GM18517 (cell line): ENCODE measurements around the gene AKR1C8.
"Not testable (repeated sequence)": the region's sequence is repeated elsewhere in the genome, so short reads cannot be mapped to it uniquely, and the experiment has no call there.

Experiments
- ATAC-seq: cut with Tn5 transposase; IDR thresholded peaks from one replicate; pipeline ENCODE4 v1.9.1; 2021; ENCODE audit warnings: mild to moderate bottlenecking, moderate library complexity; ENCODE audit not compliant: unreplicated experiment

AKR1C8 gene

DNA sequence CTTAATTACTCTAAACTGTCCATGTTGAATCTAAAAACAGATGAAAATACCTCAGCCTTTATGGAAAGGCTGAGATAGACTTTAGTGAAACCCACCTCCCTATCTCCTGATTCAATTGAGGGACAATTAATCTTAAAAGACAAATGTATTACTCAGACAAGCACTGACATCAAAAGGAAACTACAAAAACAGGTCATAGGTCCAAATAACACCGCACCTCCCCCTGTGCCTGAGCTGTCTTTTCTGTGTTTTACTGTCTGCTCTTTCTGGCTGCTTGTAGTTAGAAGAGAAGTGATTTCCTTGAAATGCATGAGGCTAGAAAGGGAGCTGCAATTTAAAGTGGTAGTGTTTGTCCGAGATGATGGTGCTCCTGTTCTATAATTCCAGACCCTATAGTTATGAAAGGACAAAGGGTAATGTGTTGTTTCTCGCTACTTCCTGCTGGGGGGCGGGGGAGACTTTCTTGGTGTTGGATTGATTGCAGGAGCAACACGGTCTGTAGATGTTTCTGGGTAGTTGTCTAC, 16.0 kb downstream of the AKR1C8 start:
- ATAC-seq: no peak

DNA sequence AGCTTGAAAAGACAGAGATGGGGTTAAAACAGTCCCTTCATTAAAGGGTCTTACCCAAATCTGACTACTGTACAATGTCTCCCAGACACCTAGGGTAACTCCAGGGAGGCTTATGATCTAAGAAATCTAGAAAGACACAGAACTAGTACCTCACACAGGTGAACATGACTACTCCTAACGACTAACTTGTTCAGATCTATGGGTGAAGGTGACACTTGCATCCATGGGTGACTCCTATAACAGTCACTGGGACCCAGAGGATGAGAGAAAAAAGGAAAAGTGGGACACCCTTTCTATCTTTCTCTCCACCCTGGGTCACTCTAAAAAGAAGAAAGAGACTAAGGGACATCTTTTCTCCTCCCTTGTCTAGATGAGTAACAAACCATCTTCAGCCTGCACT, 19.2 kb downstream of the AKR1C8 start:
- no peak for ATAC-seq

DNA sequence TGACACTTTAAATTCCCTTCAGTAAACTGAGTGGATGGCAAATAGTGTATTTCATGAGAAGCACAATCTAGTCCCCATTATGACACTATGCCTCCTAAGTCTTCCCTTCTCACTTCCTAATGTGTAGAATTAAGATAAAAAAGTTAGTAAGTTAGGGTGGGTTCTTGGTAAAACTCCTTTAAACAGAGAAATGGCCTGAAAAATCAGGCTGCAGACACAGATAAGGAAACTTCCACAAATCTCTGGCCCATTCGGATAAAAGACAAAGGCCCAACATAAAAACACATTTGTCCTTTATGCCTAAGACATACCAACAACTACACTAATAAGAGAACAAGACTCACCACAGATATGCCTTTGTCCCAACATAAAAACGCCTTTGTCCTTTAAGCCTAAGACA, 21.5 kb downstream of the AKR1C8 start:
- no peak for ATAC-seq

DNA sequence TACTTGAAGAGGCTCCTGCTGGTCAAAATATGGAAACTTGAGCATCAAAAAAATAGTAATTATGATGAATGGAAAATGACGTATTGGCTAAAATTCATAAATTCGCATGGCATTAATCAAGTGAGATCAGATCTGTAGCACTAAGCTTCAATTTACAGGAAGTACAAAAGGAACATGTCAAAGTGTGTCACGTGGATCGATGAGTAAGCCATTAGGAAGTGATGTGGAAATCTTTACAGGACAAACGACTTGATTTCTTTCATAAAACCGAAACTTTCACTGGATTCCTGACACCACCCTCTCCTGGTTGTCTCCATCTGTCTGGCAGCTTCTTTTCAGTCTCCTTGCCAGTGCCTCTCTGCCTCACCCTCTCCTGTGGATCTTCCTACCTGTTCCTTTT, 25.8 kb downstream of the AKR1C8 start:
- ATAC-seq: no peak

DNA sequence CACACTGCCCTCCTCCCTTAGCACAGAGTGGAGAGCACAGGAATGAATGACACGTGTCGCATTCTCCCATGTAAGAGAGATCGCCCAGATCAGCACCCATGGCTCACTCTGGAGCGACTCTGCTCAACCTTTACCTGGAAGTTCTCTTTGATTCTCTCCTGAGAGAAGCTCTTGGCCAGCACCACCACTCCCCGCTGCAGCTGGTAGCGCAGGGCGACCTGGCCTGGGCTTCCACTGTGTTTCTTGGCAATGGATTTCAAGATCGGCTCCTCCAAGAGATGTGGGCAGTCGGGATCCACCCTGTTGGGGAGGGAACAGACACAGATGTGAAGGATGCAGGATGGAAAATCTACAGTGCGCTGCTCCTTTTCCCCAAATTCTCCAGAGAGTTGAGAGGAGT, 27.4 kb downstream of the AKR1C8 start:
- ATAC-seq: no peak

DNA sequence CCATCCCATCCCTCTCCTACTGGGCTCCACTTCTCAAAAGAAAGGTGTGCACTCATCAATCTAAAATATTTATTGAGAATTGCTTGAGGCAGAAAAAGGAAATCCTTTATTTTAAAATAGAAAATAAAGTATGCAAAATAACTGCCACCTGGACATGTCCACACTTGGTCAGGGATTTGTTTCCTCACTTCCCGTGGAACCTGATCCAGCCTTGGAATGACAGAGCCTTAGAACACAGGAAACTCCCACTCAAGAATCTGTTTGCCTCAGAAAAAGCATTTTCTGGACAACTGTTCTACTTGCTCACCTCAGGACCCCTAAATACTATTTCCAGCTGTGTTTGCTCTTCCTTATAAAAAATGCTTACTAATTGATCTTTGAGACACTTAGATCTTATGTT, 29.0 kb downstream of the AKR1C8 start:
- ATAC-seq: no peak

DNA sequence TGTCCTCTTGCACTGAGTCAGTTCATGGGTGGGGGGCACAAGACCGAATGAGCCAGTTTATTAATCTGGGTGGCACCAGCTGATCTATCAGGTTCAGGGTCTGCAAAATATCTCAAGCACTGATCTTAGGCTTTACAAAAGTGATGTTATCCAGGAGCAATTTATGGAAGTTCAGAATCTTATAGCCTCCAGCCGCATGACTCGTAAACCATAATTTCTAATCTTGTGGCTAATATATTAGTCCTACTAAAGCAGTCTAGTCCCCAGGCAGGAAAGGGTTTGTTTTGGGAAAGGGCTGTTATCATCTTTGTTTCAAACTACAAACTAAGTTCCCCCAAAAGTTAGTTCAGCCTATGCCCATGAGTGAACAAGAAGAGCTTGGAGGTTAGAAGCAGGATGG, 33.9 kb downstream of the AKR1C8 start:
- ATAC-seq: no peak

DNA sequence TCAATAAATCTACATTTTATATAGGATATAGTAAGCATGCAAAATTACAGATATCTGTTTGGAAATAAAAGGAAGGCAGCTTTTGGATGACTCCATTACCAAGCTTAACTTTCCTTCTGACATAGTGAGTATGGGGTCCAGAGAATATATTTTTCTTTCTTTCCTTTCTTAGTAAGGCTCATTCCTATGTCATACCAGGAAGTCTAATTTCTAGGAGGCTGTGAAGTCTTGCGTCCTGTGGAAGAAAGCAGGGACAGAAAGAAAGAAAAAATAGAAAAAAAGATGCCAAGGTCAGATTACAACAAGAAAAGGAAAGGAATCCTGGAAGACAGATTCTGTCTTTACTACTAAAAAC, 36.3 kb downstream of the AKR1C8 start:
- ATAC-seq: no peak

DNA sequence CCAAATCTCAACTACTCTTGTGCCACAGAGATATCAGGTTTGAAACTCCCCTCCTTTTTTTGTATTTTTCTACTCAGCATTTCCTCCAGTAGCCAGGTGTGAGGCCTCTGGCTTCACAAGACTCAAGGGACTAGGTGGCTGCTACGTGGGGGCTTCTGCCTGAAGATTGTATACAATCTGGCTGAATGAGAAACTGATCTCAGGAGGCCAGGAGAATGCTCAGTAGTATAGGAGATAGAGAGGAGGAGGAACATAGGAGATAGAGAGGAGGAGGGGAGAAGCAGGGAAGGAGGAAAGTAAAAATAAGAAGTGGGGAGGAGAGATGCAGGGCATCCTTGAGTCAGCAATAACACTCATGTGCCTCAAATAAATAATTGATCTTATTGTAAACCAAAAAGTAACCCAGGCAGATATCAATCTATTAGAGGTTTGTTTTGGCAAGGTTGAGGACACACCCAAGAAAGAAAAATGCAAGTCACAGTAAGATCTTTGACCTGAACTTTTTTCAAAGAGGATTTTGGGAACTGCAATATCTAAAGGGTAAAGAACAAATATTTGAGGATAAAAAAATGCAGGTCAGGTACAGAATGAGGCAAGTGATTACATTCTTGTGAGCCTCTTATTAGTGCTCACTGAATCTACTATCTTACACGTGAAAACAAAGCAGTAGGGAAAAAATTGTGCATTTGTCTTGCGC, 36.8 kb downstream of the AKR1C8 start:
- ATAC-seq: no peak

DNA sequence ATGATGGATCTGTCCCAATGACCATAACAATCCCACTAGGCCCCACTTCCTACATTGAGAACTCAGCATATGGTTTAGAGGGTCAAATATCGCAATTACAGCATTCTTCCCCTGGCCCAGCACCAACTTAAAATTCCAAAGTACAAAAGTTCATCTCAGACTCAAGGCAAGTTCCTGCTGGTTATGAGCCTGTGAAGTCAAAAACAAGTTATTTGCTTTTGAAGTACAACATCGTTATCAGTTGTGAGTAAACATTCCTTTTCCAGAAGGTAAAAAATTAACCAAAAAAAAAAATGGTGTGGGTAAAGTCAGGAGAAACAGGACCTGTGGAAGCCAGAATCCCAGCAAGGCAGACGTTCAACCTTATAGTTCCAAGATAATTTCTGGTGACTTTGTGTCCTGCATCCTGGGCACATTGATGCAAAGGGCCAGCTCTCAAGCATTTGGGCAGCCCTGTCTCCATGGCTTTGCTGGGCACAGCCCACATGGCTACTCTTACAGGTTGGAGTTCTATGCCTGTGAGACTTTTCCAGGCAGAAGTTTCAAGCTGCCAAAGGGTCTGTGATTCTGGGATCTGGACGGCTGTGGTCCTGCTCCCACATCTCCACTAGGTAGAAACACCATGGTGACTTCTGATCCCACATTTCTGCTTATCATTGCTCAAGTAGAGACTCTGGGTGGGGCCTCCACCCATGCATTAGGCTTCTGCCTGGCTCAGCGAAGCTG, 37.5 kb downstream of the AKR1C8 start:
- ATAC-seq: no peak

DNA sequence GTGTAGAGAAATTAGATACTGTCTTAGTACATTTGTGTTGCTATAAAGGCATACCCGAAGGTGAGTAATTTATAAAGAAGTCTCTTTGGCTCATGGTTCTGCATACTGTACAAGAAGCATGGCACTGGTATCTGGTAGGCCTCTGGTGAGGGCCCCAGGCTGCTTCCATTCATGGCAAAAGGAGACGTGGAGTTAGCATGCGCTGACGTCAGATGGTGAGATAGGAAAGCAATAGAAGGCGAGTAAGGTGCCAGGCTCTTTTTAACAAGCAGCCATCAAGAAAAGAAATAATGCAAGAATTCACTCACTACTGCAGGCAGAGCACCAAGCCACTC, 38.1 kb downstream of the AKR1C8 start:
- no peak for ATAC-seq

DNA sequence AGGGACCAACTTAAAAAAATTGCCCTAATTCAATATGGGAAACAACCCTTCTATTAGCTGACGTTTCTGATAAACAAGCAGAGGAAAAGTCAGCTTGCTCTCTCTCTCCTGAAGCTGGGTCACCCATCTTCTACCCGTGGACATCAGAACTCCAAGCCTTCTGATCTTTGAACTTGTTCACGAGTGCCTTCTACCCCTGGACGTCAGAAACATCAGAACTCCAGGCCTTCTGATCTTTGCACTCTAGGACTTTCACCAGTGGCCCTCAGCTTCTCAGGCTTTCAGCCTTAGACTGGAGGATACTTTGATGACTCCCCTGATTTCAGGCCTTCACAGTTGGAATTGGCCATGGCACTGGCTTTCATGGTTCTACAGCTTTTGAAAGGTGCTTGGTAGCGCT, 41.8 kb downstream of the AKR1C8 start:
- ATAC-seq: no peak

DNA sequence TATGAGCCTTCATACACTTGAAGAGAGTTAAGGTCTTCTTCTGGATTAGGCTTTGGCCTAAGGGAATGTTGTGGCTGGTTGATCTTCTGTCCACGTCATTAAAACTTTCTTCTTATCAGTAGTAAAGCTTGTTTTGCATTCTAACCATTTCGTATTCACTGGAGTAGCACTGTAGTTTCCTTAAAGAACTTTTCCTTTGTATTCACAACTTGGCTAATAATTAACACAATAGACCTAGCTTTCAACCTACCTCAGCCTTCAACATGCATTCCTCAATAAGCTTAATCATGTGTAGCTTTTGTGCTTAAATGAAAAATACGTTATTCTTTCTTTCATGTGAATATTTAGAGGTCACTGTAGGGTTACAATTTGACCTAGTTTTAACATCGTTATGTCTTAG, 42.8 kb downstream of the AKR1C8 start:
- no peak for ATAC-seq

DNA sequence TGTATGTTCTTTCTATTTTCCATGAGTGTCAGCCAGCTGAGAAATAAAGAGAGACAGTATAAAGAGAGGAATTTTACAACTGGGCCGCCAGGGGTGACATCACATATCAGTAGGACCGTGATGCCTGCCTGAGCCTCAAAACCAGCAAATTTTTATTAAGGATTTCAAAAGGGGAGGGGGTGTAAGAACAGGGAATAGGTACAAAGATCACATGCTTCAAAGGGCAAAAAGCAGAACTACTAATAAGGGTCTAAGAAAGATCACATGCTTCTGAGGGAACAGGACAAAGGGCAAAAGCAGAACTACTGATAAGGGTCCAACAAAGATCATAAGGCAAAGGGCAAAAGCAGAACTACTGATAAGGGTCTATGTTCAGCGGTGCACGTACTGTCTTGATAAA, 47.3 kb downstream of the AKR1C8 start:
- ATAC-seq: not testable (repeated sequence)

DNA sequence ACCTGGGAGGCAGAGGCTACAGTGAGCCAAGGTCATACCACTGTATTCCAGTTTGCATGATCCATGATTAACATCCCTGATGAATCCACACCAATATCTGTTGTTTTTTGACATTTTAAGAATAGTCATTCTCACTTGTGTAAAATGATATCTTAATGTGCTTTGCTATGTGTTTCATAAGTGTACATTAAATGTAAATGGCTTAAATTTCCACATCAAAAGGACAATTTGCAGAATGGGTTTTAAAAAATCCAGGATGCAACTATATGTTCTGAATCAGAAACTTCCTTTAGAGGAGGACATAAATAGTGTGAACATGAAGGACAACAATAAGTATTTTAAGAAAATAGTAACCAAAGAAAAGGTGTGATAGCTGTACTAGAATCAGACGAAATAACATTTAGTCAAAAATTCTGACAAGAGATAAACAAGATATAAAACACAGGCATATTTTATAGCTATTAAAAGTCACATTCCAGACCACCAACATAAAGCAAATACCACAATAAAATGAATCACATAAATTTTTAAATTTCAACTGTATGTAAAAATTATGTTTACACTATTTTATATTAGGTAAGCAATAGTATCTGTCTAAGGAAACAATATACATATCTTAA, 48.4 kb downstream of the AKR1C8 start:
- no peak for ATAC-seq

DNA sequence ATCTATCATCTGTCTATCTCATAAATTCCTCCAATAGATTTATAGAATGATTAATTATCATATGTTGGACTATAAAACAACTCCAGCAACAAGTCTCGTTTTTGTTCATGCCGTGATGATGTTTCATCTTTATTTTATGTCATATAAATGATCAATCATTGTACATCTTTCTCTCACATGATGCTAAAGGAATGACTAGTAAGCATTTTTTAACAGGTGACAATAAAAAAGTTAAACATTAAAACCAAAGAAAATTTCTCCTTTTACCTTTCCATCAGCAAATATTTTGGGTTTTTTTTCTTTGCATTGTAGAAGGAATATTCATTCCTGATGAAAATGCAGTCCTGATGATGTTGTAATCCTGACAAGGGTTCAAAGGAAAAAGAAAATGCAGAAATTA, 49.4 kb downstream of the AKR1C8 start:
- no peak for ATAC-seq

DNA sequence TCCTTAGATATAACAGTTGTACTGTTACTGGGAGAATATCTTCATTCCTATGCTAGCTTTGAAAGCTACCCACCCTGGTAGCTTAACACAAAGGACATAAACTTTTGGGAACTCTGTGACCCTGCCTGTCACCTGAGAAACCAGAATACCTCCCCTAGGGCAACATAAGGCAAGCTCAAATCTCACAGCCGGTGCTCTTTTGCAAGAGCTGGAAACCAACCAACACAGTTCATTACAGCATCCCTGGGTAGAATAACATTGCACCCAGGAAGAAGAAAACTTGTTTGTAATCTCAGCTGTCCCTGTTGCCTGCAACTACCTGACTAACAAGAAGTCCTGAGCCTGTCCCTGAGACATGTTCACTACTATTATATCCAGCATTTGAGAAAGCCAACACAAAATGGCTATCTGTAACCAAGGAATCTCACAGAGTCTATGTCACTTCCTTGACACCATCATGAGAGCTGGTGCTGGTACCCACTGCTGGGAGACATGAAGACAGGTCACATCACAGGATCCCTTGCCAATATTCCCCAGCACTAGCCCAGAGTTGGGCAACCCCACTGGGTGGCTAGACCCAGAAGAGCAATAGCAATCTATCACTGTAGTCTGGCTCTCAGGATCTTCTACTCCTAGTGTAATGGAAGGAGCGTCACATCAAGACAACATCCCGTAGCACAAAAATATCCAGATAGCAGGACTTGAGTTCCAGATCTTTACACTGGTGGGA, 59.5 kb downstream of the AKR1C8 start:
- ATAC-seq: no peak

DNA sequence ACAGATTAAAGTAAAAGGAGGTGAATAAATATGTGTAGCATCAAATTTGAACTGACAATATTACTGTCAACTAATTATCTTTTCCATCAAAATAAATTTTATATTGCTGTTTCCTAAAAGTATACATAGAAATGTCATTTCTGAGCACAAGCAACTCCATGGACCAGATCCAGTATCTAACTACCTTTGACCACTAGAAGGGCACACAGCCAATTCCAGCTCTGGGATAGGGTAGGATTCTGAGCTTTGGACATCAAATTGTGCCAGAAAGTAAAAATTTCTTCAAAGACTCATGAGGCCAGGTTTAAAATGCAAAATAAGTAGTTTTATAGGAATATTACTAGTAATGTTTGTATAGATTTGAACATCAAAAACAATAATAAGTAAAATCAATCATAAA, 61.1 kb downstream of the AKR1C8 start:
- no peak for ATAC-seq

DNA sequence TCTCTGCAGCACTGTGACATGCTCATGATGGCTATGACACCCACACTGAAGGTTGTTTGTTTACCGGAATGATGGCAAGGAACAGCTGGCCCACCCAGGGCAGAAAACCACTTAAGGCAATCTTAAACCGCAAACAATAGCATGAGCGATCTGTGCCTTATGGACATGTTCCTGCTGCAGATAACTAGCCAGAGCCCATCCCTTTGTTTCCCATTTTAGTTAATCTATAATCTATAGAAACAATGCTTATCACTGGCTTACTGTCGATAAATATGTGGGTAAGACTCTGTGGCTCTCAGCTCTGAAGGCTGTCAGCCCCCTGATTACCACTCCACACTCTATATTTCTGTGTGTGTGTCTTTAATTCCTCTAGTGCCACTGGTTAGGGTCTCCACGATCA, 65.0 kb downstream of the AKR1C8 start:
- not testable (repeated sequence) for ATAC-seq

DNA sequence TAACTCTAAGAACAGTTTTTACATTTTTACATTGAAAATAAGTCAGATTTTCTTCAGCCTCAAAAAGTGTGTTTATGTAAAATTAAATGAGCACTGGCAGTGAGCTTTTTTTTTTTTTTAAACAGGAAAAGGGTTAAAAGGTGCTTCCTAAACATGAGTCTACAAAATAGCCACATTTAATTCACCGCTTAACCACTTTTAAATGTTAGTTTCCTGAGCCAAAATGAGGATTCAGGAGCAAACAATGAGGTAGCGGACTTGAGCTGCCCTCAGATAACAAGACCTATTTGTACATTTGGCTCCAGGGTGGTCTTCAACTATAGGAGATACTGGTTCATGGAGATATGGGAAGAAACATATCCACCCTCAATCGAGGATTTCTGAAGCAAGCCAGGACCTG, 67.9 kb downstream of the AKR1C8 start:
- ATAC-seq: no peak

DNA sequence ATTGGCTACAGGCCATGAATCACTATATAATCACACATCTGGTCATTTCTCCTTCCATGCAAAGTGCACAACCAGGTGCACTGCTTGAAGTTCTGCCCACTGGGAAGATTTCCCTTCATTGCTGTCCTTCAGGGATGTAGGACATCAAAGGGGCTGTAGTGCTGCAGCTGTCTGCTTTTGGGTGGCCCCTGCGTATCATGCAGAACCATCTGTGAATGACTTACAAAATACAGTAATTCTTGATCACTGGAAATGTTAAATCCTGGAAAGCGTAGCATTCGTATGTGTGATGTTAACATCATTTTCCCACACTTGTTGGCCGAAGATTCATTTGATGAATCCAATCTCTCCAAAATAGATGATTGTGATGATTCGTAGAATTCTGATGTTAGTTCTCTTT, 68.3 kb downstream of the AKR1C8 start:
- ATAC-seq: no peak

DNA sequence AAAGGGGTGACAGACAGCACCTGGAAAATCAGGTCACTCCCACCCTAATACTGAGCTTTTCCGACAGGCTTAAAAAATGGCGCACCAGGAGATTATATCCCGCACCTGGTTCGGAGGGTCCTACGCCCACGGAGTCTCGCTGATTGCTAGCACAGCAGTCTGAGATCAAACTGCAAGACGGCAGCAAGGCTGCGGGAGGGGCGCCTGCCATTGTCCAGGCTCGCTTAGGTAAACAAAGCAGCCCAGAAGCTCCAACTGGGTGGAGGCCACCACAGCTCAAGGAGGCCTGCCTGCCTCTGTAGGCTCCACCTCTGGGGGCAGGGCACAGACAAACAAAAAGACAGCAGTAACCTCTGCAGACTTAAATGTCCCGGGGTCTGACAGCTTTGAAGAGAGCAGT, 75.1 kb downstream of the AKR1C8 start:
- not testable (repeated sequence) for ATAC-seq
